ENCODE data around the gene ANKRD63.

The ANKRD63 gene

DNA sequence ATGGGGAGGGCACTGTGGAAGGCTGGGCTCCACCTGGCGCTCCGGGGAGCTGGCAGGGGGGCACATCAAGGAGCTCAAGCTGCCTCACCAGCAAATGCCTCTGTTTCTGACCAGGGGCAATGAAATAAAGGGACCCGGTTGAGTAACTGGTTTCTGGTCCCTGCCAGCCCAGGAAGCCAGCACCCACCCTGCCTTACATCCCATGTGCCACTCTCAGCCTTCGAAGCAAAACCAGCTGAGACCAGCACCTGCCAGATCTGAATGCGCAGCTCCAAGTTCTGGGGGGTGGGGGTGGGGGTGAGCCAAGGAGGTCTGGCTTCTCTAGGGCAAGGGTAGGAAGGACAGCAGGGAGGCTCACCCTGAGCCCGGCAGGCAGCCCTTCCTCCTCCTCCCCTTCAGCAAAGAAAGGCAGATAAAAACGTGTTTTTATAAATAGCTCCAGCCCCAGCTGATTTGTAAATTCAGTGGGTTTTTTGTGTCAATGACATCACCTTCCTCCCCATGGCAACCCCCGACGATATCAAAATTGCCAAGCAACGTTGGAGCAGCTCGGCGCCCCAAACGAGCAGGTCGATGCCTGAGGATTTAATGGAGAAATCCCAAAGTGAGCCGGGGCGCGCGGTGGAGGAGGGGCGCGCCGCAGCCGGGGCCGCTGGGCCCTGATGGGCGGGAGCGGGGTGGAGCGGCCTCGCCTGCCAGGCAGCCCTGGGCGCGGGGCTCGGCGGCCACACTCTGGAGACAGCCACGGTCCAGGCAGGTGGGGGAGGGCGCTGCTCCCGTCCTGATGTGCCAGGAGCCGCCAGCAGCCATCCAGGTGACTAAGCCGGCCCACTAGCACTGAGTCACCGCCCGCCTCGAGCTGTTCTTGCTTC lies 44.1 kb downstream of the ANKRD63 start, which contains the start of gene PAK6:
TSS of gene PAK6 (plus strand) at position 532 of the 872 bp plus-strand sequence. CDS start 25,723 bp downstream, outside the sequence.
- no peaks in the 10 kb centered on the region for H3K9me3 ChIP-seq (replicated peaks; ENCODE audit: insufficient read depth, low read length)
- DNase-seq: no peak
- peak within 1 kb of the TSS; percentile 19; the same call in 1 of the 2 replicates for H2AFZ ChIP-seq (ENCODE audit: low read length)
- no peaks in the 10 kb centered on the region for H3K27me3 ChIP-seq (replicated peaks; ENCODE audit: insufficient read depth, low read length)
- no peak for TF ChIP-seq EZH2 (optimal IDR thresholded peaks at IDR 0.05; ENCODE audit: low read depth, low read length)
- no peak for TF ChIP-seq CTCF (IDR thresholded peaks at IDR 0.05; ENCODE audit: low read length)
- no peak for TF ChIP-seq EZH2phosphoT487 (IDR thresholded peaks at IDR 0.05; ENCODE audit: low read length)
- H4K20me1 ChIP-seq (ENCODE audit: insufficient read depth, low read length): no peaks in the 10 kb centered on the region
- H3K4me2 ChIP-seq (ENCODE audit: low read depth, low read length): peak within 1 kb of the TSS; percentile 59
- no peak within 1 kb of the TSS for H3K27ac ChIP-seq (ENCODE audit: low read length)
- H3K9me2 ChIP-seq (replicated peaks; ENCODE audit: insufficient read depth, low read length): no peaks in the 10 kb centered on the region
- H3K9ac ChIP-seq (ENCODE audit: low read length): no peak within 1 kb of the TSS; the same call in 1 of the 2 replicates
- H3K36me3 ChIP-seq (replicated peaks; ENCODE audit: insufficient read depth, low read length): no peaks in the 10 kb centered on the region
- peak within 1 kb of the TSS; percentile 34; the same call in 1 of the 2 replicates for H3K4me3 ChIP-seq (ENCODE audit: low read length)
- no peaks in the 10 kb centered on the region; the same call in 1 of the 2 replicates for H3F3A ChIP-seq (ENCODE audit: insufficient read depth, low read length)
- H3K4me1 ChIP-seq (ENCODE audit: low read length): peaks cover 17% of the 10 kb centered on the region
- H3K79me2 ChIP-seq (ENCODE audit: low read length): no peaks in the 10 kb centered on the region

DNA sequence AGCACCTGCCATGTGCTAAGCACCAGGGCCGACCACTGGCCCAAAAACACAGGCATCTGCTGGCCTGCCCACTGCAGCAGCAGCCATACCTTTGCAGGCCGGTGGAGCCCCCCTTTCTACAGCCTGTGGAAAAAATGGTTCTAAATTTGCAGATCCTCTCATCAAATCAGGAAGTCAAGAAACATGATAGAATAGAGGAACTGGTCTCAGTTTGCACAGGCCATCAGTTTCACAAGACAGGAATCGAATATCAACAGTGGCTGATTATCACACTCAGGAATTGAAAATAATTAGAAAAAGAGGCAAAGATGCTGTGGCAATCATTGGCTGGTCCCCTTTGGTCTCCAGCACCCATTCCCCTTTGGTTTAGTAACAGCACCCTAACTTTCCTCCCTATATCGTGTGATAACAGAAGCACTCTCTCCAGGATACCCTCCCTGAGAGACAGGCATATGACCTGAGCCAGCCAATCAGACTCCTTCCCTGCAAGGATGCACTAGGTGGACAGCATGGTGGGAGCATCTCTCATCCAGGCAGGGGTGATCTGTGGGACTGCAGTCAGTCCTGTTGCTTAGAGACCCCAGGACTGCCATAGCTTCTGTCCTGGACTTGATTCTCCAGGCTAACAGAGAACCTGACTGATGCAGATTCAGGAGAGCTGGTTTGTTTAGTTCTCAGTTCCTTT lies 47.5 kb downstream of the ANKRD63 start:
- Histone ChIP-seq H3K4me3 (ENCODE audit: low read length) (no peak overlapping the region), H3K4me1 (ENCODE audit: low read length) (peaks cover 17% of the 10 kb centered on the region), H3K27me3 (replicated peaks; ENCODE audit: insufficient read depth, low read length) (no peaks in the 10 kb centered on the region), H3K27ac (ENCODE audit: low read length) (no peak overlapping the region), H3K9me3 (replicated peaks; ENCODE audit: insufficient read depth, low read length) (no peaks in the 10 kb centered on the region), H3F3A (ENCODE audit: insufficient read depth, low read length) (no peaks in the 10 kb centered on the region; the same call in 1 of the 2 replicates), H3K79me2 (ENCODE audit: low read length) (no peaks in the 10 kb centered on the region), H2AFZ (ENCODE audit: low read length) (no peak overlapping the region), H3K9ac (ENCODE audit: low read length) (no peak overlapping the region), H4K20me1 (ENCODE audit: insufficient read depth, low read length) (no peaks in the 10 kb centered on the region), H3K9me2 (replicated peaks; ENCODE audit: insufficient read depth, low read length) (no peaks in the 10 kb centered on the region), H3K36me3 (replicated peaks; ENCODE audit: insufficient read depth, low read length) (no peaks in the 10 kb centered on the region), H3K4me2 (ENCODE audit: low read depth, low read length) (no peak overlapping the region)
- TF ChIP-seq EZH2phosphoT487 (IDR thresholded peaks at IDR 0.05; ENCODE audit: low read length) (no peak), CTCF (IDR thresholded peaks at IDR 0.05; ENCODE audit: low read length) (no peak), EZH2 (optimal IDR thresholded peaks at IDR 0.05; ENCODE audit: low read depth, low read length) (no peak)
- DNase-seq: no peak

DNA sequence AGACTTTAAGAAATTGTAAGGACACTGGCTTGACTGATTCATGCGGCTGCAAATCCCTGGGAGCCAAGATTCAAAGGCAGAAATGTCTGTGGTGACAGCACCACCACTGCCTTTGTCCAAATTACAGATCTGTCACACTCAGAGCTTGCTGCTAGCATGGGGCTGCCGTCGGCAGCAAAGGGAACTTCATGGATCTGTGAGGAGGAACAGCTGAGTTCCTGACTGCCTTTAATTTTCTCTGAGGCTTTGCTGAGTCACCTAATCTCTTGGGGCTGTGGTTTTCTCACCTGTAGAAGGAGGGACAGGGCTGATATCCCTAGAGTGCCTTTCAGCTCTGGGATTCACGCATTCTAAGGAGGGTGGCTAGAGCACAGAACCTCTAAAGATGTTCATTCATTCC lies 48.1 kb downstream of the ANKRD63 start:
- Histone ChIP-seq H3K4me2 (ENCODE audit: low read depth, low read length) (no peak overlapping the region), H3K4me3 (ENCODE audit: low read length) (no peak overlapping the region), H3K27me3 (replicated peaks; ENCODE audit: insufficient read depth, low read length) (no peaks in the 10 kb centered on the region), H3K79me2 (ENCODE audit: low read length) (no peaks in the 10 kb centered on the region), H3K36me3 (replicated peaks; ENCODE audit: insufficient read depth, low read length) (0 out of 2 replicates have a peak, but pooled peaks cover 2% of the 10 kb centered on the region), H3K9me3 (replicated peaks; ENCODE audit: insufficient read depth, low read length) (no peaks in the 10 kb centered on the region), H3K27ac (ENCODE audit: low read length) (no peak overlapping the region; the same call in 1 of the 2 replicates), H3F3A (ENCODE audit: insufficient read depth, low read length) (no peaks in the 10 kb centered on the region; the same call in 1 of the 2 replicates), H3K4me1 (ENCODE audit: low read length) (peaks cover 17% of the 10 kb centered on the region), H4K20me1 (ENCODE audit: insufficient read depth, low read length) (no peaks in the 10 kb centered on the region), H3K9ac (ENCODE audit: low read length) (no peak overlapping the region), H2AFZ (ENCODE audit: low read length) (no peak overlapping the region), H3K9me2 (replicated peaks; ENCODE audit: insufficient read depth, low read length) (no peaks in the 10 kb centered on the region)
- no peak for DNase-seq
- no peak for TF ChIP-seq CTCF (IDR thresholded peaks at IDR 0.05; ENCODE audit: low read length)
- TF ChIP-seq EZH2 (optimal IDR thresholded peaks at IDR 0.05; ENCODE audit: low read depth, low read length): no peak
- TF ChIP-seq EZH2phosphoT487 (IDR thresholded peaks at IDR 0.05; ENCODE audit: low read length): no peak
